HG03457 (cell line): Measurements from ENCODE around the gene FIBIN.
"Not testable (repeated sequence)": the region's sequence is repeated elsewhere in the genome, so short reads cannot be mapped to it uniquely, and the experiment has no call there.

ENCODE experiments used
- ATAC-seq: cut with Tn5 transposase; IDR thresholded peaks from one replicate; pipeline ENCODE4 v1.9.1; 2021; ENCODE audit warnings: moderate number of reproducible peaks; ENCODE audit not compliant: unreplicated experiment

Gene FIBIN

DNA sequence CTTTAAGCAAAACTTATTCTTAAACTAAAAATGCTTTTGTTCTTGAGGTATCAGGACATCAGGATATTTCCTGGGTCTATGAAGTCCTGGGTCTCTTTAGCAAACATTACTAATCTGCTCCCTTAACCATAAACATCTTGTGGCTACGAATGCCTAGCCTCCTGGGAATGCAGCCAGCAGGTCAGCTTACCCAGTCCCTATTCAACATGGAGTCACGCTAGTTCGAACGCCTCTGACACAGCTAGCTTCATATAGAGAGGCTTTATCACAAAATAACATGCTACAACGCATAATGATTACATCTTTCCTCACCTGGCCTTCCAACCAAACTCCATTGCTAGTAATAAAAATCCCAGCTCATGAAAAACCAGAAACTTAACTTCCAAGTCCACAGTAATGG lies 17.5 kb upstream of the FIBIN start:
- ATAC-seq: no peak

DNA sequence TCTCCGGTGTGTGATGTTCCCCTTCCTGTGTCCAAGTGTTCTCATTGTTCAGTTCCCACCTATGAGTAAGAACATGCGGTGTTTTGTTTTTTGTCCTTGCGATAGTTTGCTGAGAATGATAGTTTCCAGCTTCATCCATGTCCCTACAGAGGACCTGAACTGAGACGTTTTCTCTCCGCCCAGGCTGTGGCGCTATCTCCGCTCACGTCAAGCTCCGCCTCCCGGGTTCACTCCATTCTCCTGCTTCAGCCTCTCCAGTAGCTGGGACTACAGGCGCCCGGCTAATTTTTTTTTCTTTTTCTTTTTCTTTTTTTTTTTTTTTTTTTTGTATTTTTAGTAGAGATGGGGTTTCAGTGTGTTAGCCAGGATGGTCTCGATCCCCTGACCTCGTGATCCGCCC lies 16.7 kb upstream of the FIBIN start:
- not testable (repeated sequence) for ATAC-seq

DNA sequence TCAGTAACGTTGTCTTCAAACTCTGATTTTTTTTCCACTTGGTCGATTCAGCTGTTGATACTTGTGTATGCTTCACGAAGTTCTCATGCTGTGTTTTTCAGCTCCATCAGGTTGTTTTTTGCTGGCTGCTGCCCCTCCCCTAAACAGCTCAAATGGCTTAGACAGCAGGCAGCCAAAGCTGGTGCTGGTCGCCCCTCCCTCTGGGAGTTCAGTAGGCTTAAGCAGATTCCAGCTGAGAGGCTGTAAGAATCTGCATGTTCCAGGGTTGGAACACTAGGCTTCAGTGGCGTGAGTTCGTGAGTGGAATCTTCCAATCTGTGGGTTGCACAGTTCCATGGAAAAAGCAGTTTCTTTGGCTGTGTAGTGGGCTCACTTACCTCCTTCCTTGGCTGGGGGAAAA lies 10.3 kb upstream of the FIBIN start:
- ATAC-seq: no peak

GRCh38 chr11:26985470-26985869 lies 8.4 kb upstream of the FIBIN start:
- no peak for ATAC-seq

DNA sequence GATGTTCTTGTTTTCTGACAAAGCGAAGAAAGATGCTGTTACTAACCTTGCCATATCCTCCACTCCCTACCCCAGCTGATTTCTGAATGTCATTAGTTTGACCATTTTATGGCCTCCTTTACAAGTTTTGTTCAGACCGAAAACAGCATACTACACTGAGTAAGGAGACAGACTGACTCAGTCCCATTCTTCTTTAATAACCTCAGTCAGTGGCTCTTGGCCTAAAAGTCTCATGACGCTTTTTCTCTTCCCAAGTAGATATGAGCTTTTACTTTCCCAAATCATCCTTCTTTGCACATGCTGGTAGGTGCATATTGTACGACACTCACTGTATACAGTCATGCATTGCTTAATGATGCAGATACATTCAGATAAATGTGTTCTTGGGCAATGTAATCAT lies 8.0 kb upstream of the FIBIN start:
- ATAC-seq: no peak

DNA sequence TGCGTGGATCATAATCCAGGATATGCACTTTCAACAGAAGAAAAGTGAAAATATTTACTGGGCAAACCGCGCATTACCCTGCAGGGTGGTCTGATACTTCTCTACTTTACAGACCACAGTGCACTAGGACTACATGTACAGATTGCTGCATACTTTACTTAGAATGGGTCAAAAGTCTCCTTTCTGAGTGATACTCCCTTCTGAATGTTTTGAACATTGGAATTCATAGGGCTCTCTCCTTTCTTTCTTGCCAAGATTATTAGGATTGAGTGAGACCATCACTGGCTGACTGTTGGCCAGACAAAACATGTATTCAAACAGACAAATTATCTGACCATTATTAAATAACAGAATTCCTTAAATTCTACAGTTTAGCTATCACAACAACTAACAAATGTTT lies 6.6 kb upstream of the FIBIN start:
- no peak for ATAC-seq

GRCh38 chr11:26987731-26988130 lies 6.2 kb upstream of the FIBIN start:
- no peak for ATAC-seq

DNA sequence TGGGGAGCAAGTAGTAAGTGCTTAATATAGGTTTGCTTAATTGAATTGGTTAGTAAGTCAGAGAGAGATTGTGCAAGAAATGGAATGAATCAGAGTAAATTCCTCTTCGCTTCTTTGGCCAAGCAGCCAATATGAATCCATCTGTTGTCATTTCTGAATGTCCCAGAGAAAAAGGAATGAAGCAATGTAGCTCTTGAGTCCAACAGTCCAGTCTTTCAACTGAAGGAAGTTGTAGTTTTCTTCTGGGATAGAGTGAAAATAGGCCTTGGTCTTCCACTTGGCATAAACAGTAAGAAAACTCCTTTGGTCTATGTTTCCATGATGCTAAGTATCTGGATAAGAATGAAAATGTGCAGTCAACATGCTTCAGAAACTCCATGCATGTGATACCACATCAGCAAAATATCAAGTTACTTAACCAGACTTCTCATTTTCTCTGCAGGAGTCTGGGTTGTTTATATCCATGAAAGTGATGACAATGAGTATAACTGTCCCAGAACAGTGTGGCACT lies 1.8 kb upstream of the FIBIN start:
- ATAC-seq: no peak

DNA sequence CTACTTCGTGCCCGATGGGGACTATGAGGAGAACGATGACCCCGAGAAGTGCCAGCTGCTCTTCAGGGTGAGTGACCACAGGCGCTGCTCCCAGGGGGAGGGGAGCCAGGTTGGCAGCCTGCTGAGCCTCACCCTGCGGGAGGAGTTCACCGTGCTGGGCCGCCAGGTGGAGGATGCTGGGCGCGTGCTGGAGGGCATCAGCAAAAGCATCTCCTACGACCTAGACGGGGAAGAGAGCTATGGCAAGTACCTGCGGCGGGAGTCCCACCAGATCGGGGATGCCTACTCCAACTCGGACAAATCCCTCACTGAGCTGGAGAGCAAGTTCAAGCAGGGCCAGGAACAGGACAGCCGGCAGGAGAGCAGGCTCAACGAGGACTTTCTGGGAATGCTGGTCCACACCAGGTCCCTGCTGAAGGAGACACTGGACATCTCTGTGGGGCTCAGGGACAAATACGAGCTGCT lies 751 bp downstream of the FIBIN start:
- ATAC-seq: no peak

DNA sequence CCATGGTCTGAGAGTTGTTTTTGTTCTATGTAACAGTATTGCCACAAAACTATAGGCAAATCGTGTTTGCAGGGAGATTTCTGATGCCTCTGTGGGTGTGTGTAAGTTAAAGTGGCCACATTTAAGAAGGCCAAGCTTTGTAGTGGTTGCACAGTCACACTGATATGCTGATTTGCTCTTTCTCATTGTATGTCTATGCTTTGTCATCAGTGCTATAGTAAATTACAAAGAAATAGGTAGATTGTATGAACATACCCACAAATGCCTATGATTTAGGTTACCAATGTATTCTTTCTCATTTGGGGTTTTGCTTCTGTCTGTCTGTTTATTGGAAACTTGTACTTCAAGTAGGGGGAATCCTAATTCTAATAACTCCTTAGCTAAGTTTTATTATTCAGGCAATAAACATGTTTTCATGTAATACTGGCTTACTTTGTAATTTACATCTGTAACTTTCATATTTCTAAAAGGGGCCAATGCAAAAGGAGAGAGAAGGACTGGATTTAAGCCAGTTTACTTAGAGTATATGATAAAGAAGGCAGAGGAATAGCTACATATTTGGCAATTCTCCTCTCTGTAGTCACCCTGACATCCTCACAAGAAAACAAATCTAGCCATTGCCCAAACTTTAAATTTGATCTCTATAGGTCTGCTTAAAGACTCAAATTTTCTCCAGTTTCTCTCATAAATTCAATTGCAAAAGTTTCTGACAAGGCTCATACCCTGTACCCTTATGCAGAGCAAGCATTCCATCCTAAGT lies 2.0 kb downstream of the FIBIN start:
- no peak for ATAC-seq

GRCh38 chr11:26997378-26997777 lies 3.5 kb downstream of the FIBIN start:
- no peak for ATAC-seq

GRCh38 chr11:27001136-27001730 lies 7.3 kb downstream of the FIBIN start:
- ATAC-seq: not testable (repeated sequence)

GRCh38 chr11:27002431-27002830 lies 8.5 kb downstream of the FIBIN start:
- no peak for ATAC-seq

DNA sequence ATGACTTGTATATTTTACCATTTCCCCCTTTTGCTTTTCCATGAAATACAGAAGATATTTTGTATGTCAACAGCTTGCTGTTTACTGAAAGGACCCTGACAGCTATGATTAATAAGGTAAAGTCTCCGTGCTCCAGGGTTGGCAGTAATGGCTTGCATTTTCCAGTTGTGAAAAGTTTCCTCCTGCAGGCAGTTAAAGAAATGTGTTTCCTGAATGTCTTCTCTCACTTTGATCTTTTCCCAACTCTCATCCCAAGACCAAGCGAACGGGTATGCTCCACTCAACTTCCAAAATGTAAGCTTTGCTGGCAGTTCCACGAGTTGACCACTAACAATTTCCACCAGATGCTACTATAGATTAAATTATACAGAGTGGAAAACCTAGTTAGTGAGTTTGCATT lies 8.9 kb downstream of the FIBIN start:
- no peak for ATAC-seq

- no peak for ATAC-seq
Measured at GRCh38 chr11:27004103-27004502, 10.2 kb downstream of the FIBIN start.

- no peak for ATAC-seq
Measured at GRCh38 chr11:27008811-27009535, 15.1 kb downstream of the FIBIN start.

- no peak for ATAC-seq
Measured at GRCh38 chr11:27011560-27012233, 17.8 kb downstream of the FIBIN start.

DNA sequence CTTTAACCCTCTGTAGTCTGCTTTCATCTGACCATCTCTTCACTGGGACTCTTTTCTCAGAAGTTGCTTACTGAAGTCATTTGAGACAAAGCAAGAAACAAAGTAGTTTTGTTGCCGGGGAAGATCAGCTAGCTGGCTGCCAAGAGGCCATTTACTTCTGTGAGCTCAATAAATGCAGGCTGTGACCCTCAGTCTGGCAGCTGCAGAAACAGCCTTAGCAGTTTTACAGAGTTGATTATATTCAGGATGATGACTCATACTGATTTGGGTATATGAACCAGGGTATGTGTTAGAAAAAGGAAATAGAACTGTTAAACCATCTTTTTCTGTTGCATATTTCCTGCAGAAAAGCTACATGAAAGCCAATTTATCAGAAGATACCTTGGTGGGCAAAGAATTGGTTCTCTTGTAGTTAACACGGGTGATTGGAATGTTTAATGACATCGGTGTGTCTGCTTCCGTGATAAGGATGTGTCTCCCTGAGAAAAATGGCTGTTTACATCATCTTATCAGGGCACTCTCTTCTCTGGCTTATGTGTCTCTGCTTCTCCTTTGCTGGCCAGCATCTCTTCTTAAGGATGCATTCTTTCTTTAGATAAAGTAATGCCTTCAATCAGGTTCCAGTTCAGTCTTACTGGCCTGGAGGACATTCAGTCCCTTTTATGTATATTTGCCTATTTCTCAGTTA lies 18.5 kb downstream of the FIBIN start:
- ATAC-seq: no peak

DNA sequence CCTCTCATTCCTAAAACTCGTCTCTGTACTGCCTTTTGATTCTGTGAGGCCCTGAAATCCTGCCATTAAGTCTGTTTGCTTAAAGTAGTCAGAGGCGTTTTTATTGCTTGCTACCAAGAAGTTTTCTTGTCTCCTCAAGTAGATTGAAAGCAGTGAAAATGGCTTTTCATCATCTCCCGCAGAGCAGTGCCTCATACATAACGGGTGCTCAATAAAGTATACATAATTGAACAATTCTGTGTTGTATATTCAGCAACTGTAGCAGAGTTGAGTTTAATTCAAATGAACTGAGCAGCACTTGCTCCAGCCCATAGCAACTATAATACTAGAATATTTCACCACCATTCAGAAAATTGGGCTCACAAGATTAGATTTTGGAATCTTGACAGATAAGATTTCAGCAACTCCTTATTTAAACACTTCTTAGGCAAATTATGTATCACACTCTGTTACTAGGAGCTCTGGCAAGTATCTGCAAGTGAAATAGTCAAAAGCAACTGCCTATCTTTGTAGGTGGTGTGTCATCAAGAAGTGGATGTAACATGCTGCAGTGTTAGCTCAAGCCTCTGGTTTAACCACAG lies 20.0 kb downstream of the FIBIN start:
- ATAC-seq: no peak

DNA sequence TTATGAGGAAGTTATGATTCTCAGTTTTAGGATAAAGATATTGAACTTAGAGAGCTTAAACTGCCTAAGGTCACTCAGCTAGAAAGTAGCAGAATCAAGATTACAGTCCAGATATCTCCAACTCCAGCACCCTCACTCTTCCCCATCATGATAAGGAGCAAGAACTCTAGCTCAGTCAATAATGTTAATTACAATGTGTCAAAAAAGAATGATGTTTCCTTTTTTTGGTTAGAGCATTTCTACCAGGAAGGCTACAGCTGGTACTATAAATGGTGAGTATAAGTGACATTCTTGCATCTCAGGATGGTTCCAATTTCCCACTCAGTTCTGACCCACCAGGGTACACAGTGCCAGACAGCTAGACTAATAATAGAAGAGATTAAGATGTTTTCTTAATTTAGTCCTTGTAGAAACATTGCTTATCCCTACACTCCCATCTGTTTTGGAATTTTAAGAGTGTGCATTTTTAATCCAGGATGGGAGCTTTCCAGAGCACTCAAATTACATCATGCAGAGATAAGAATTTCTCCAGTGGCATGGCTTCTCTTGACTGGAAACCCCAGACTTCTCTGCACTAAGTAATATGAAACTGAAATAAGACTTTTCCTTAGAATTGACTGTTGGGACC lies 25.1 kb downstream of the FIBIN start:
- no peak for ATAC-seq
